Smooth muscle cell (in vitro differentiated cells): ENCODE results near the gene GPC3. TPM values are rescaled to one million over a fixed set of nuclear protein-coding genes. Genes with fewer than 3 reads are reported as not detected.

ENCODE experiments used
- DNase-seq: peaks from one replicate; lab custom pipeline; 2025; ENCODE audit not compliant: unreplicated experiment; lab: John Stamatoyannopoulos, UW
- H2AFZ ChIP-seq: fragments of 200-600 bp; sonication (generic); 2 replicates; pipeline ENCODE4 v1.6.0; 2016; ENCODE audit warnings: antibody characterized with exemption, low read depth, mild to moderate bottlenecking
- H3F3A ChIP-seq: fragments of 200-600 bp; sonication (generic); 2 replicates; pipeline ENCODE4 v1.6.0; 2017; ENCODE audit warnings: antibody characterized with exemption, low read depth
- H3K27ac ChIP-seq: fragments of 200-600 bp; sonication (generic); 2 replicates; pipeline ENCODE4 v1.5.1; 2016; ENCODE audit warnings: low read depth, mild to moderate bottlenecking
- H3K27me3 ChIP-seq: fragments of 200-600 bp; sonication (generic); 2 replicates; pipeline ENCODE4 v1.6.1; 2016; ENCODE audit warnings: low read depth, mild to moderate bottlenecking
- H3K36me3 ChIP-seq: fragments of 200-600 bp; sonication (generic); 2 replicates; pipeline ENCODE4 v1.5.1; 2016; ENCODE audit warnings: low read depth
- H3K4me1 ChIP-seq: fragments of 200-600 bp; sonication (generic); 2 replicates; pipeline ENCODE4 v1.5.1; 2016; ENCODE audit warnings: low read depth
- H3K4me2 ChIP-seq: fragments of 200-600 bp; sonication (generic); 2 replicates; pipeline ENCODE4 v1.6.0; 2016; ENCODE audit warnings: mild to moderate bottlenecking
- H3K4me3 ChIP-seq: fragments of 200-600 bp; sonication (generic); 2 replicates; pipeline ENCODE4 v1.5.1; 2016; ENCODE audit warnings: mild to moderate bottlenecking
- H3K79me2 ChIP-seq: fragments of 200-600 bp; sonication (generic); 2 replicates; pipeline ENCODE4 v1.6.0; 2016; ENCODE audit warnings: low read depth, mild to moderate bottlenecking
- H3K9ac ChIP-seq: fragments of 200-600 bp; sonication (generic); 2 replicates; pipeline ENCODE4 v1.6.0; 2016; ENCODE audit warnings: low read depth
- H3K9me3 ChIP-seq: fragments of 200-600 bp; sonication (generic); replicated peaks from 2 replicates; pipeline ENCODE4 v1.5.1; 2016; ENCODE audit warnings: low read depth
- H4K20me1 ChIP-seq: fragments of 200-600 bp; sonication (generic); 2 replicates; pipeline ENCODE4 v1.6.0; 2016; ENCODE audit warnings: low read depth
- CTCF ChIP-seq: fragments of 200-600 bp; sonication (generic); IDR thresholded peaks from 2 replicates; pipeline ENCODE4 v1.5.1; 2017; ENCODE audit warnings: borderline replicate concordance, mild to moderate bottlenecking, antibody characterized with exemption; ENCODE audit not compliant: insufficient read depth, poor library complexity, severe bottlenecking
- WGBS: methylation state at CpG from one replicate; pipeline ENCODE4 v1.1.7; 2016; ENCODE audit warnings: low lambda C conversion rate; 5-methylcytosine and 5-hydroxymethylcytosine counted together
- polyA plus RNA-seq: library from polyadenylated mRNA; unstranded; fragments of >200 nt; fragmentation: Nextera tagmentation; extraction: Ambion mirVana; gene quantifications from 2 replicates; pipeline ENCODE4 v1.2.1, GENCODE V29; 2016
- total RNA-seq: library from RNA; depleted of rRNA; stranded (reverse); fragments of >200 nt; gene quantifications from 2 replicates; pipeline ENCODE4 v1.2.3, GENCODE V29; 2014

The GPC3 gene
- total and polyA plus RNA-seq, 2 experiments from 2014 or later: 120 to 191 TPM

- Histone ChIP-seq H2AFZ (no peak overlapping the region), H3K9me3 (no peaks in the 10 kb centered on the region), H3K27ac (no peak overlapping the region), H3K79me2 (no peaks in the 10 kb centered on the region), H3K27me3 (no peaks in the 10 kb centered on the region), H3K4me1 (no peaks in the 10 kb centered on the region), H3F3A (no peaks in the 10 kb centered on the region), H4K20me1 (no peaks in the 10 kb centered on the region), H3K9ac (no peak overlapping the region), H3K4me3 (no peak overlapping the region), H3K4me2 (no peak overlapping the region), H3K36me3 (no peaks in the 10 kb centered on the region)
- no peak for TF ChIP-seq CTCF
- DNase-seq: no peak
Measured at GRCh38 chrX:133541021-133541420, 444.4 kb downstream of the GPC3 start.

GRCh38 chrX:133538148-133538547, 447.2 kb downstream of the GPC3 start:
- Histone ChIP-seq H3K79me2 (no peaks in the 10 kb centered on the region), H3K36me3 (no peaks in the 10 kb centered on the region), H3K27ac (no peak overlapping the region), H3K4me2 (no peak overlapping the region), H4K20me1 (no peaks in the 10 kb centered on the region), H3F3A (no peaks in the 10 kb centered on the region), H3K9me3 (no peaks in the 10 kb centered on the region), H3K9ac (no peak overlapping the region), H2AFZ (no peak overlapping the region), H3K4me3 (no peak overlapping the region), H3K27me3 (no peaks in the 10 kb centered on the region), H3K4me1 (no peaks in the 10 kb centered on the region)
- TF ChIP-seq CTCF: no peak
- DNase-seq: no peak
- WGBS: 88% methylated on average over 4 of the region's 4 CpGs

DNA sequence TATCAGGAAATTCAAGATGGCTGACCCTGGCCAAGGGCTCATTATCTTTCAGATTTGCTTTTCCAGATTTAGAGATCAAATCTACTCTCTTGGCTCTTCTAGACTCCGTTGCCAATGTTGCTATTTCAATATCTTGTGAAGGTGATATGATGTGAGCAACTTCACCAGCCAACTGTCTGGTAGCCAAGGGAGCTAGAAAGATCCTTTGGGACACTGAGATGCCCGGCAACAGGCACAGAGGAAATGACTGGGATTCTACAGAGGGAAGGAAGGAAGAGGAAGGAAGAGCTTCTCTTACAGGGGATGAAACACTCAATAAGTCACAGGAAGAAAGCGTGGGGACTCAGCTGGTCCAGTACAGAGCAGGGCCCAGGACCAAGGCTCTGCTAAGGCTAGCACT, 448.3 kb downstream of the GPC3 start:
- H3K4me1 ChIP-seq: no peaks in the 10 kb centered on the region
- H3K4me2 ChIP-seq: no peak overlapping the region
- 66% methylated on average over 3 of the region's 3 CpGs for WGBS
- H4K20me1 ChIP-seq: no peaks in the 10 kb centered on the region
- H3K27me3 ChIP-seq: no peaks in the 10 kb centered on the region
- no peak overlapping the region for H2AFZ ChIP-seq
- H3K9ac ChIP-seq: no peak overlapping the region
- DNase-seq: no peak
- H3K9me3 ChIP-seq: no peaks in the 10 kb centered on the region
- no peaks in the 10 kb centered on the region for H3K36me3 ChIP-seq
- no peaks in the 10 kb centered on the region for H3K79me2 ChIP-seq
- H3K27ac ChIP-seq: no peak overlapping the region
- no peaks in the 10 kb centered on the region for H3F3A ChIP-seq
- no peak overlapping the region for H3K4me3 ChIP-seq
- TF ChIP-seq CTCF: no peak

- no peak for TF ChIP-seq CTCF
Measured at GRCh38 chrX:133535066-133535465, 450.3 kb downstream of the GPC3 start.

More at GRCh38 chrX:133535066-133535465, 450.3 kb downstream of the GPC3 start:
- no peak overlapping the region for H2AFZ ChIP-seq
- H3K9me3 ChIP-seq: no peaks in the 10 kb centered on the region
- no peaks in the 10 kb centered on the region for H3K79me2 ChIP-seq
- H3K27me3 ChIP-seq: no peaks in the 10 kb centered on the region
- no peak overlapping the region for H3K4me2 ChIP-seq
- no peaks in the 10 kb centered on the region for H3F3A ChIP-seq
- 86% methylated on average over 2 of the region's 2 CpGs for WGBS
- H3K27ac ChIP-seq: no peak overlapping the region
- DNase-seq: no peak
- H3K9ac ChIP-seq: no peak overlapping the region
- H3K36me3 ChIP-seq: no peaks in the 10 kb centered on the region
- H3K4me1 ChIP-seq: no peaks in the 10 kb centered on the region
- H3K4me3 ChIP-seq: no peak overlapping the region
- H4K20me1 ChIP-seq: no peaks in the 10 kb centered on the region
